Measurements from ENCODE around the gene TOLLIP.

Gene TOLLIP

DNA sequence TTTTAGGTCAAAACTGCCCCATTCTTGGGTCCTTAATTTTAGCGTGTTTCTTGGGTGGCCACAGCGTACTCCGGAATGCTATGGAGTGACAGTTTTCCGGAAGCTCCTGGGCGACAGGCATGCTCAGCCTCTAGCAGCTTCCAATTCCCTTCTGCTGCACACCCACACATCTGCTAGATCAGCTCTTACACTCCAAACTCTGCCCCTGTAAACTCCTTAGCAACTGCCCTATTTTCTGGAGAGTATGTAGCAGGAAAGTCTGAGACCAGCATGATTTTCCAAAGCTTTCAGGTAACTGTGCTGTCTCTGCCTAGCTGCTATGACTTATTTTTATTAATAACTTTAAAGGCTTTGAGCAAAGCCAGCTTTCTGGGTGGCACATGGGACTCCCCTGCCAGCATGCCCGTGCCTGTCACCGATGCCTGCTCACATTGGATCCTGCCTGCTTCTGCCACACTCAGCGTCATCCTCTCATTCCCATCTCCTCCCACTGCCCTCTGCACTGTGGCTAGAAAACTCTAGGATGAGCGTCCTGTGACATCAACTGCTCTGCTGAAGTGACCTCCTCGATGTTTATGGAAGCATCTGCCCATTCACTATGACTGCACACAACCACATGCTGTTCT is 17.3 kb downstream of the TOLLIP start:
- 93% methylated on average over 7 of the region's 10 CpGs for WGBS (ENCODE audit: insufficient coverage)
- peaks cover 0 to 5% (median 2%) of the 10 kb centered on the region in 4 experiments for H3K4me1 ChIP-seq (ENCODE audit: control extremely low read depth in 1 of 4, control insufficient read depth in 4 of 4, insufficient read depth in 4 of 4, low read length in 3 of 4)
- DNase-seq: no peak
- no peaks in the 10 kb centered on the region for H3K27me3 ChIP-seq (replicated peaks in 2 of 5; ENCODE audit: control insufficient read depth in 4 of 5, insufficient read depth in 5 of 5, low read length in 4 of 5)
- peaks cover 5 to 72% (median 45%) of the 10 kb centered on the region in 4 experiments for H3K36me3 ChIP-seq (ENCODE audit: control insufficient read depth in 4 of 4, insufficient read depth in 4 of 4, low read length in 3 of 4)
- CTCF ChIA-PET: interaction anchor here (0.5 to 0.9 kb wide), 2 partner anchors 224 to 300 kb away, joined by 4 read pairs; no protein-coding TSS in a partner anchor
- POLR2A ChIA-PET: no interaction called here
- H3K4me3 ChIP-seq (ENCODE audit: control insufficient read depth in 1 of 7, extremely low read depth in 1 of 7, insufficient read depth in 4 of 7, low read depth in 2 of 7, low read length in 6 of 7): no peak overlapping the region
- peaks cover 0 to 6% (median 0%) of the 10 kb centered on the region in 5 experiments for H3K9me3 ChIP-seq (ENCODE audit: control extremely low read depth in 1 of 5, control insufficient read depth in 4 of 5, insufficient read depth in 2 of 5, low read depth in 1 of 5, low read length in 4 of 5)
- no peak overlapping the region for H3K27ac ChIP-seq (ENCODE audit: insufficient read depth in 1 of 2, low read depth in 1 of 2, low read length in 2 of 2, poor library complexity in 1 of 2, severe bottlenecking in 2 of 2)

DNA sequence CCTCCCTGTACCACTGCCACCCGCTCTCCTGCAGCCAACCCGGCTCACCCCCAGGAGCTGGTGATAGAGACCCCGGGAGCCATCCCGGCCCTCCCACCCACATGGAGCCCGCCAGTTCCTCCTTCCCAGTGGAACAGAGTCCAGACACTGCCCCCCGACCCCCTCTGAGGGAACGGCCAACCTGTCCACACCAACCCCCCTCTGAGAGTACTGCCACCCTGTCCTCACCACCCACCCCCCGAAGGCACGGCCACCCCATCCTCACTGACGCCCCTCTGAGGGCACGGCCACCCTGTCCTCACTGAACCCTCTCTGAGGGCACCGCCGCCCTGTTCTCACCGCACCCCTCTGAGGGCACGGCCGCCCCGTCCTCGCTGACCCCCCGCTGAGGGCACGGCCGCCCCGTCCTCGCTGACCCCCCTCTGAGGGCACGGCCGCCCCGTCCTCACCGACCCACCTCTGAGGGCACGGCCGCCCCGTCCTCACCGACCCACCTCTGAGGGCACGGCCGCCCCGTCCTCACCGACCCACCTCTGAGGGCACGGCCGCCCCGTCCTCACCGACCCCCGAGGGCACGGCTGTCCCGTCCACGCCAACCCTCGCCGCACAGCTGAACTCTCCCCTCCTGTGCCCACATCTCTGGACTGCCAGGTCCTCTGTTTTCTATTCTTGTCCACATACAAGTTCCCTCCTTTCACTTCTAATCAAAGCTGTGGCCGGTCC is 18.0 kb downstream of the TOLLIP start:
- Histone ChIP-seq H3K9me3 (ENCODE audit: control extremely low read depth in 1 of 5, control insufficient read depth in 4 of 5, insufficient read depth in 2 of 5, low read depth in 1 of 5, low read length in 4 of 5) (peaks cover 0 to 6% (median 0%) of the 10 kb centered on the region in 5 experiments), H3K4me1 (ENCODE audit: control extremely low read depth in 1 of 4, control insufficient read depth in 4 of 4, insufficient read depth in 4 of 4, low read length in 3 of 4) (peaks cover 0 to 2% (median 0%) of the 10 kb centered on the region in 4 experiments), H3K27me3 (replicated peaks in 2 of 5; ENCODE audit: control insufficient read depth in 4 of 5, insufficient read depth in 5 of 5, low read length in 4 of 5) (no peaks in the 10 kb centered on the region), H3K27ac (ENCODE audit: insufficient read depth in 1 of 2, low read depth in 1 of 2, low read length in 2 of 2, poor library complexity in 1 of 2, severe bottlenecking in 2 of 2) (no peak overlapping the region), H3K4me3 (ENCODE audit: control insufficient read depth in 1 of 7, extremely low read depth in 1 of 7, insufficient read depth in 4 of 7, low read depth in 2 of 7, low read length in 6 of 7) (no peak overlapping the region), H3K36me3 (ENCODE audit: control insufficient read depth in 4 of 4, insufficient read depth in 4 of 4, low read length in 3 of 4) (peaks cover 5 to 75% (median 50%) of the 10 kb centered on the region in 4 experiments)
- DNase-seq: no peak
- ChIA-PET POLR2A (no interaction called here), CTCF (interaction anchor here (0.9 kb wide), 1 partner anchor 225 kb away, joined by 4 read pairs; no protein-coding TSS in a partner anchor)
- WGBS (ENCODE audit: insufficient coverage): 98% methylated on average over 28 of the region's 46 CpGs

DNA sequence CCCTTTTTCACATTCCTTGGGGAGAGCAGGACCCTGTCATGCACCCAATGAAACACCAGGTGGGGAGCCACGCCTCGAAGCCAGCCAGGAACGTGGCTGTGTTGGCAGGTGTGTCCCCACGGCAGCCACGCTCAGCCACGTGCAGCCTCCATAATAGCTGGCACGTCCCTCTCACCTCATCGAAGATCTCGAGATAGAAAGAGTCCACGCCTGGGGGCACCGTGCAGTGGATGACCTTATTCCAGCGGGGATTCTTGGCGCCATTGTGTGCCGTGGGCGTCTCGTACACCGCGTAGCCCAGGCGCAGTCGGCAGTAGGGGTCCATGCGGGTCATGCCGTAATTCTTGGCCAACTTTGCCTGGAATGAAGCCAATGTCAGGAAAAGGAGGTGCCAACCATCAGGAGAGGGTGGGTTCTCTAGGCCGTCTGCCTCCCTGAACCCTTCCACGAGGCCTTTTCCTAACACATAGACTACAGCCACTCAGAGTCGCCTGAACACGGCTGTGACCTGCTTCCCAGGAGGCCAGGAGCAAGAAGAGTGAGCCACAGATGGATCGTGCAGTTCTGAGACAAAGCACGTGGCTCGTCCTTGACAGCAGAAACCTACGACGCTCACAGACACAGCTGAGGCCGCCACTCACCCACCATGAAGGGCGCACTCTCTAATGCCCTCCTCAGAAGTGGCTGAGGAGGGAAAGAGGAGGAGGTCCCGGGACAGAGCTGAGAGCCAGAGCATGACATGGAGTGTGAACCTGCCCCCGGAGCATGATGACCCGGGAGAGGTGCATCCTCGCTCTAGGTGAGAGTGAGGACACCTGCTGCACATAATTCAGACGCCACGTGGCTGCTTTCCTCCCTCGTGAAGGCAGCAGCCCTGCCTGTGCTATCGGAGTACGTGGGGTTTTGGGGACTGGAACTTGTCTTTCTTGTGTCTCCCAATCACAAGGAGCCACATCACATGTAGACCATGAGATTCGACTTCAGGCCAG is 19.1 kb downstream of the TOLLIP start:
- Histone ChIP-seq H3K27ac (ENCODE audit: insufficient read depth in 1 of 2, low read depth in 1 of 2, low read length in 2 of 2, poor library complexity in 1 of 2, severe bottlenecking in 2 of 2) (no peak overlapping the region), H3K9me3 (ENCODE audit: control extremely low read depth in 1 of 5, control insufficient read depth in 4 of 5, insufficient read depth in 2 of 5, low read depth in 1 of 5, low read length in 4 of 5) (peaks cover 0 to 6% (median 0%) of the 10 kb centered on the region in 5 experiments), H3K36me3 (ENCODE audit: control insufficient read depth in 4 of 4, insufficient read depth in 4 of 4, low read length in 3 of 4) (peaks cover 3 to 79% (median 55%) of the 10 kb centered on the region in 4 experiments), H3K4me3 (ENCODE audit: control insufficient read depth in 1 of 7, extremely low read depth in 1 of 7, insufficient read depth in 4 of 7, low read depth in 2 of 7, low read length in 6 of 7) (no peak overlapping the region), H3K4me1 (ENCODE audit: control extremely low read depth in 1 of 4, control insufficient read depth in 4 of 4, insufficient read depth in 4 of 4, low read length in 3 of 4) (no peaks in the 10 kb centered on the region), H3K27me3 (replicated peaks in 2 of 5; ENCODE audit: control insufficient read depth in 4 of 5, insufficient read depth in 5 of 5, low read length in 4 of 5) (no peaks in the 10 kb centered on the region)
- ChIA-PET POLR2A (no interaction called here), CTCF (no interaction called here)
- no peak for DNase-seq
- WGBS (ENCODE audit: insufficient coverage): 98% methylated on average over 41 of the region's 43 CpGs

DNA sequence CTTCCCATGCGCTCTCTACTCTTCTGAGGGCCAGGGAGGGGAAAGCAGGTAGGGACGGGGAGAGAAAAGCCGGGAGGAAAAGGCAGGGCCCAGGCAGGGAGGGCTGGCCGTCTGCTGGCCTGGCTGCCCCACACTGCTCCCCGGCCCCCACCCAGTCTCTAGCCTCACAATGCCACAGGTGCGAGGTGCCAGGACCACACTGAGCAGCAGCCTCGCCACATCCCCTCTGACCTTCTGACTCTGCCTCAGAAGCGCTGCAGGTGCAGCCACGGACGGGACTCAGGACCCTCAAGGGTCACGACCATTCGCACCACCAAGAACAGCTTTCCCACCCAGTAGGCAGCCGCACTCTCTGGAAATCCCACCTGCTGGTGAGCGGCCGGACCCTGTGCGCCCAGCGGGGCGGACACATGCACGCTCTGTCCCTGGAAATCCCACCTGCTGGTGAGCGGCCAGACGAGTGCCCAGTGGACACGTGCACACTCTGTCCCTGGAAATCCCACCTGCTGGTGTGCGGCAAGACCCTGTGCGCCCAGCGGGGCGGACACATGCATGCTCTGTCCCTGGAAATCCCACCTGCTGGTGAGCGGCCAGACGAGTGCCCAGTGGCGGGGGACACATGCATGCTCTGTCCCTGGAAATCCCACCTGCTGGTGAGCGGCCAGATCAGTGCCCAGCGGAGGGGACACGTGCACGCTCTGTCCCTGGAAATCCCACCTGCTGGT is 20.1 kb downstream of the TOLLIP start:
- Histone ChIP-seq H3K27ac (ENCODE audit: insufficient read depth in 1 of 2, low read depth in 1 of 2, low read length in 2 of 2, poor library complexity in 1 of 2, severe bottlenecking in 2 of 2) (no peak overlapping the region), H3K4me1 (ENCODE audit: control extremely low read depth in 1 of 4, control insufficient read depth in 4 of 4, insufficient read depth in 4 of 4, low read length in 3 of 4) (no peaks in the 10 kb centered on the region), H3K36me3 (ENCODE audit: control insufficient read depth in 4 of 4, insufficient read depth in 4 of 4, low read length in 3 of 4) (peaks cover 3 to 82% (median 62%) of the 10 kb centered on the region in 4 experiments), H3K9me3 (ENCODE audit: control extremely low read depth in 1 of 5, control insufficient read depth in 4 of 5, insufficient read depth in 2 of 5, low read depth in 1 of 5, low read length in 4 of 5) (peaks cover 0 to 6% (median 0%) of the 10 kb centered on the region in 5 experiments), H3K27me3 (replicated peaks in 2 of 5; ENCODE audit: control insufficient read depth in 4 of 5, insufficient read depth in 5 of 5, low read length in 4 of 5) (no peaks in the 10 kb centered on the region), H3K4me3 (ENCODE audit: control insufficient read depth in 1 of 7, extremely low read depth in 1 of 7, insufficient read depth in 4 of 7, low read depth in 2 of 7, low read length in 6 of 7) (no peak overlapping the region)
- ChIA-PET POLR2A (no interaction called here), CTCF (no interaction called here)
- no peak for DNase-seq
- 97% methylated on average over 26 of the region's 33 CpGs for WGBS (ENCODE audit: insufficient coverage)

DNA sequence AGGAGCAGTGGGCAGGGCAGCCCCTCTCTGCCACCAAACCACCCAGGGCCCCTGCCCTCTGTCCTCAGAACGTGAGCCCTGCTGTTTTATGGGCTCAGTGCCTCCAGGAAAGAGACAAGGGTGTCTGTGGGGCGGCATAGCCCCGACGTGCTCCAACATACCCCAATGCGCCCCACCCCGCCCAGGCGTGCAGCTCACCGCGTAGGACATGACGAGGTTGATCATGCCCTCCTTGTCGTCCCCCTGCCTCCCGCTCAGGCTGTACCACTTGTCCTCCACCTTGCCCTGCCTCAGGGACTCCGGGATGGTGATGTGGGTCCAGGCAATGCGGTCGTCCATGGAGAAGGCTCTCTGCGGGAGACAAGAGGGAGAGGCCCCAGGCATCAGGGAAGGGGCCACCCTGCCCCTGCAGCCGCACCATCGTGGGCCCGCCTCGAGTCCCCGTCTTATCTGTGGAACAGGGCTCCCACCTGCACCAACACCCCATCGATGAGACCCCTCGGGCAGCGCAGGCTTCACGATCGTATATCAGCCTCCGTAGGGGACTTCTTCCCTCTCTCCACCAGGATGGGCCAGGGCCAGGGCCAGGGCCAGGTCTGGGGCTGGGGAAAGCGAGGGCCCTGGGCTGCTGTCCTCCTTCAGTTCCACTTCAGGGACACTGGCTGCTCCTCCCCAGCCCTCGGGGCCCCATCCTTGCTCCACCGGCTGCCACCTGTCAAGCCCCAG is 20.8 kb downstream of the TOLLIP start:
- CTCF ChIA-PET: no interaction called here
- POLR2A ChIA-PET: no interaction called here
- H3K27ac ChIP-seq (ENCODE audit: insufficient read depth in 1 of 2, low read depth in 1 of 2, low read length in 2 of 2, poor library complexity in 1 of 2, severe bottlenecking in 2 of 2): no peak overlapping the region
- no peaks in the 10 kb centered on the region for H3K27me3 ChIP-seq (replicated peaks in 2 of 5; ENCODE audit: control insufficient read depth in 4 of 5, insufficient read depth in 5 of 5, low read length in 4 of 5)
- peaks cover 0 to 6% (median 0%) of the 10 kb centered on the region in 5 experiments for H3K9me3 ChIP-seq (ENCODE audit: control extremely low read depth in 1 of 5, control insufficient read depth in 4 of 5, insufficient read depth in 2 of 5, low read depth in 1 of 5, low read length in 4 of 5)
- DNase-seq: no peak
- H3K4me1 ChIP-seq (ENCODE audit: control extremely low read depth in 1 of 4, control insufficient read depth in 4 of 4, insufficient read depth in 4 of 4, low read length in 3 of 4): no peaks in the 10 kb centered on the region
- no peak overlapping the region for H3K4me3 ChIP-seq (ENCODE audit: control insufficient read depth in 1 of 7, extremely low read depth in 1 of 7, insufficient read depth in 4 of 7, low read depth in 2 of 7, low read length in 6 of 7)
- 96% methylated on average over 30 of the region's 30 CpGs for WGBS (ENCODE audit: insufficient coverage)
- H3K36me3 ChIP-seq (ENCODE audit: control insufficient read depth in 4 of 4, insufficient read depth in 4 of 4, low read length in 3 of 4): peaks cover 3 to 85% (median 63%) of the 10 kb centered on the region in 4 experiments

DNA sequence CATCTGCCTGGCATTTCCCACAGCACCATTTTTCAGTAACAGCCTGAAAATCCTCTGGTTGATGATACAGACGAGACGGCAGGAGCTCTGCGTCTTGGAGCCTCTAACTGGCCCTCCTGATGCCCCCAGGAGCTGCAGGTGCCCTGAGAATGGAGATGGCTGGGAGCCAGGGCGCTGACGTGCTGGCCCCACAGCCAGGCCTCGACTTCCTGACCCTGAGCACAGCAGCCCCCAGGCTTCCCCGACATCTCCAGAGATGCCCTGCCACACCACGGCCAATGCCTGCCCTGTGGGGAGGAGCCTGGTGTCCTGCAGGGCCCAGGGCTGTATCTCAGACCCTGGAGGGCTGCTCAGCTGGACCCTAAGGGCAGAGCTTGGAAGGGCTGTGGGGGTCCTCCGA is 21.5 kb downstream of the TOLLIP start:
- Histone ChIP-seq H3K9me3 (ENCODE audit: control extremely low read depth in 1 of 5, control insufficient read depth in 4 of 5, insufficient read depth in 2 of 5, low read depth in 1 of 5, low read length in 4 of 5) (peaks cover 0 to 6% (median 0%) of the 10 kb centered on the region in 5 experiments), H3K27me3 (replicated peaks in 2 of 5; ENCODE audit: control insufficient read depth in 4 of 5, insufficient read depth in 5 of 5, low read length in 4 of 5) (no peaks in the 10 kb centered on the region), H3K36me3 (ENCODE audit: control insufficient read depth in 4 of 4, insufficient read depth in 4 of 4, low read length in 3 of 4) (peaks cover 3 to 84% (median 63%) of the 10 kb centered on the region in 4 experiments), H3K4me3 (ENCODE audit: control insufficient read depth in 1 of 7, extremely low read depth in 1 of 7, insufficient read depth in 4 of 7, low read depth in 2 of 7, low read length in 6 of 7) (no peak overlapping the region), H3K4me1 (ENCODE audit: control extremely low read depth in 1 of 4, control insufficient read depth in 4 of 4, insufficient read depth in 4 of 4, low read length in 3 of 4) (no peaks in the 10 kb centered on the region), H3K27ac (ENCODE audit: insufficient read depth in 1 of 2, low read depth in 1 of 2, low read length in 2 of 2, poor library complexity in 1 of 2, severe bottlenecking in 2 of 2) (no peak overlapping the region)
- ChIA-PET CTCF (no interaction called here), POLR2A (no interaction called here)
- 97% methylated on average over 8 of the region's 9 CpGs for WGBS (ENCODE audit: insufficient coverage)
- no peak for DNase-seq
